ENCODE data around the gene KCTD1.

KCTD1 gene

GRCh38 chr18:26548415-26549262, at the start of gene KCTD1:
Gene KCTD1 (minus strand): TSS chr18:26548553. CDS start chr18:26548536, 17 bp downstream.
- peak within 1 kb of the TSS; percentile 23 for H3K27ac ChIP-seq (ENCODE audit: low read length)
- H3K79me2 ChIP-seq (ENCODE audit: low read length): peaks cover 7% of the 10 kb centered on the region
- 0 out of 2 replicates have a peak, but pooled peaks cover 8% of the 10 kb centered on the region for H4K20me1 ChIP-seq (ENCODE audit: insufficient read depth, low read length)
- peaks cover 10% of the 10 kb centered on the region; the same call in 1 of the 2 replicates for H3K27me3 ChIP-seq (ENCODE audit: low read depth, low read length)
- H3K4me2 ChIP-seq (ENCODE audit: low read length): peak within 1 kb of the TSS; percentile 97
- peak within 1 kb of the TSS; percentile 90 for H3K4me3 ChIP-seq (ENCODE audit: low read length)
- H3K9ac ChIP-seq (ENCODE audit: low read length): peak within 1 kb of the TSS; percentile 88
- no peak for TF ChIP-seq CTCF (IDR thresholded peaks at IDR 0.05; ENCODE audit: low read depth, low read length)
- TF ChIP-seq EZH2phosphoT487 (IDR thresholded peaks at IDR 0.05; ENCODE audit: low read depth): no peak
- H3K36me3 ChIP-seq (replicated peaks; ENCODE audit: low read depth, low read length): no peaks in the 10 kb centered on the region
- H3K9me3 ChIP-seq (ENCODE audit: insufficient read depth, low read length): no peaks in the 10 kb centered on the region
- peaks cover 26% of the 10 kb centered on the region for H3K4me1 ChIP-seq (ENCODE audit: low read length)
- H2AFZ ChIP-seq (ENCODE audit: low read depth, low read length): peak within 1 kb of the TSS; percentile 96

- H3K9me3 ChIP-seq (ENCODE audit: insufficient read depth, low read length): no peaks in the 10 kb centered on the region
- no peak overlapping the region for H3K4me3 ChIP-seq (ENCODE audit: low read length)
- no peak overlapping the region for H3K4me2 ChIP-seq (ENCODE audit: low read length)
- no peaks in the 10 kb centered on the region for H3K36me3 ChIP-seq (replicated peaks; ENCODE audit: low read depth, low read length)
- no peaks in the 10 kb centered on the region for H4K20me1 ChIP-seq (ENCODE audit: insufficient read depth, low read length)
- no peak overlapping the region for H2AFZ ChIP-seq (ENCODE audit: low read depth, low read length)
- peaks cover 9% of the 10 kb centered on the region for H3K4me1 ChIP-seq (ENCODE audit: low read length)
- peaks cover 15% of the 10 kb centered on the region for H3K27me3 ChIP-seq (ENCODE audit: low read depth, low read length)
- TF ChIP-seq EZH2phosphoT487 (IDR thresholded peaks at IDR 0.05; ENCODE audit: low read depth): no peak
- TF ChIP-seq CTCF (IDR thresholded peaks at IDR 0.05; ENCODE audit: low read depth, low read length): no peak
- H3K79me2 ChIP-seq (ENCODE audit: low read length): no peaks in the 10 kb centered on the region
- H3K27ac ChIP-seq (ENCODE audit: low read length): no peak overlapping the region
- no peak overlapping the region for H3K9ac ChIP-seq (ENCODE audit: low read length)
Measured at GRCh38 chr18:26593365-26594320, 45.3 kb upstream of the KCTD1 start.

- Histone ChIP-seq H3K9me3 (ENCODE audit: insufficient read depth, low read length) (no peaks in the 10 kb centered on the region), H3K4me1 (ENCODE audit: low read length) (peaks cover 4% of the 10 kb centered on the region), H3K27ac (ENCODE audit: low read length) (no peak overlapping the region), H3K36me3 (replicated peaks; ENCODE audit: low read depth, low read length) (no peaks in the 10 kb centered on the region), H3K4me2 (ENCODE audit: low read length) (no peak overlapping the region), H3K4me3 (ENCODE audit: low read length) (no peak overlapping the region), H4K20me1 (ENCODE audit: insufficient read depth, low read length) (no peaks in the 10 kb centered on the region), H3K27me3 (ENCODE audit: low read depth, low read length) (no peaks in the 10 kb centered on the region), H2AFZ (ENCODE audit: low read depth, low read length) (no peak overlapping the region), H3K79me2 (ENCODE audit: low read length) (no peaks in the 10 kb centered on the region), H3K9ac (ENCODE audit: low read length) (no peak overlapping the region)
- TF ChIP-seq EZH2phosphoT487 (IDR thresholded peaks at IDR 0.05; ENCODE audit: low read depth) (no peak), CTCF (IDR thresholded peaks at IDR 0.05; ENCODE audit: low read depth, low read length) (no peak)
Measured at GRCh38 chr18:26584745-26585144, 36.4 kb upstream of the KCTD1 start.
